BJ (cell line): ENCODE measurements around the gene HSPBP1. TPM values are rescaled to one million over a fixed set of nuclear protein-coding genes. Genes with fewer than 3 reads are reported as not detected.

Source experiments
- CTCF ChIA-PET: fragments of 350-600 bp; formaldehyde crosslinking; extraction: SDS; loops from one replicate; lab custom pipeline; 2021; ENCODE audit warnings: antibody characterized with exemption, inconsistent platforms; lab: Yijun Ruan, JAX
- POLR2A ChIA-PET: fragments of 300-600 bp; sonication (Branson Sonifier 250); formaldehyde crosslinking; extraction: SDS; loops from one replicate; lab custom pipeline; 2021; ENCODE audit warnings: antibody characterized with exemption; lab: Charles Lee
- DNase-seq: peaks from one replicate; pipeline ENCODE4 v3.0.0-alpha.2; 2011; ENCODE audit warnings: low read depth
- H3K27me3 ChIP-seq: 2 replicates; pipeline ENCODE4 v1.6.0; 2011; ENCODE audit warnings: low read length; ENCODE audit not compliant: control insufficient read depth, insufficient read depth
- H3K36me3 ChIP-seq: 2 replicates; pipeline ENCODE4 v1.5.1; 2011; ENCODE audit warnings: low read length; ENCODE audit not compliant: control insufficient read depth, insufficient read depth
- H3K4me3 ChIP-seq: 2 replicates; pipeline ENCODE4 v1.5.1; 2011; ENCODE audit warnings: low read depth, mild to moderate bottlenecking, control low read depth, low read length
- polyA plus RNA-seq: library from polyadenylated mRNA; depleted of rRNA; stranded (reverse); fragments of >200 nt; gene quantifications from 2 replicates; pipeline ENCODE4 v1.2.3, GENCODE V29; 2011
- TF ChIP-seq, protein P1 (sequence below): IDR thresholded peaks from 2 replicates; pipeline ENCODE4 v1.5.1; 2011; ENCODE audit warnings: low read depth, mild to moderate bottlenecking, control low read depth, inconsistent platforms, low read length, moderate library complexity; ENCODE audit not compliant: insufficient read depth

The HSPBP1 gene
- polyA plus RNA-seq, 1 experiment = 43.8 TPM

DNA sequence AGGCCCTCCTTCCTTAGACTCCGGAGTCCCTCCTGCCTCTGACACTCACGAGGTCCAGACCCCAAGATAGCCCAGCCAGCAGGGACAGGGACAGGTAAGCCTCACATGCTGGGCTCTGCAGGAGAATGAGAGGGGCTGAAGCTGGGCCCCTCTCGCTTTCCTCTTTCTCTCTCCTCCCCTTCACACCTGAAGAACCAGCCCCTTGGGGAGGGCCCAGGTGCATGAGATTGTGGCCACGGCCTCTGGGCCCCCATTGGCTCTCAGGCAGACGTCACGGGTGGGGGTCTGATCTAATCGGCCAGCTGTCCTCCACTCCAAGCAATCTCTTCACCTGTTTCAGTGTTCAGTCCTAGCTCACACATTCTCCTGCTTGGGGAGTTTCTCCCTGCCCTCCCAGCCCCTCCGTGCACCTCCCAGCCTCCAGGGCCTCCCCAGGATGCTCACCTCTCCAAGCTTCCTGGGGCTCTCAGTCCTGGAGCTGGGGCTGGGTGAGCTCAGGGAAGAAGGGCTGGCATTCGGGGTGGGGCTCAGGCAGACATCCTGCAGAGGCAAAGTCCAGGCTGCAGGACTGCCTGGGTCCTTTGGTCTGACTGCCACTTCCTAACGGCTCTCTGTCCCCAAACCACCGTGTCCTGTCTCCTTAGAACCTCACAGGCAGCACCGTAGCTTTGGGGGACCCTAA lies 42.4 kb upstream of the HSPBP1 start:
- ChIA-PET POLR2A (interaction anchor here (0.6 kb wide), 1 partner anchor 28 kb away, joined by 4 read pairs; no protein-coding TSS in a partner anchor), CTCF (interaction anchor here (1.1 to 2.2 kb wide), 5 partner anchors 10 to 60 kb away, joined by 3 to 12 read pairs (median 4); no protein-coding TSS in a partner anchor)
- no peaks in the 10 kb centered on the region for H3K27me3 ChIP-seq
- H3K36me3 ChIP-seq = no peaks in the 10 kb centered on the region
- no peak overlapping the region for H3K4me3 ChIP-seq
- no peak for DNase-seq
- TF ChIP-seq, protein P1, sequence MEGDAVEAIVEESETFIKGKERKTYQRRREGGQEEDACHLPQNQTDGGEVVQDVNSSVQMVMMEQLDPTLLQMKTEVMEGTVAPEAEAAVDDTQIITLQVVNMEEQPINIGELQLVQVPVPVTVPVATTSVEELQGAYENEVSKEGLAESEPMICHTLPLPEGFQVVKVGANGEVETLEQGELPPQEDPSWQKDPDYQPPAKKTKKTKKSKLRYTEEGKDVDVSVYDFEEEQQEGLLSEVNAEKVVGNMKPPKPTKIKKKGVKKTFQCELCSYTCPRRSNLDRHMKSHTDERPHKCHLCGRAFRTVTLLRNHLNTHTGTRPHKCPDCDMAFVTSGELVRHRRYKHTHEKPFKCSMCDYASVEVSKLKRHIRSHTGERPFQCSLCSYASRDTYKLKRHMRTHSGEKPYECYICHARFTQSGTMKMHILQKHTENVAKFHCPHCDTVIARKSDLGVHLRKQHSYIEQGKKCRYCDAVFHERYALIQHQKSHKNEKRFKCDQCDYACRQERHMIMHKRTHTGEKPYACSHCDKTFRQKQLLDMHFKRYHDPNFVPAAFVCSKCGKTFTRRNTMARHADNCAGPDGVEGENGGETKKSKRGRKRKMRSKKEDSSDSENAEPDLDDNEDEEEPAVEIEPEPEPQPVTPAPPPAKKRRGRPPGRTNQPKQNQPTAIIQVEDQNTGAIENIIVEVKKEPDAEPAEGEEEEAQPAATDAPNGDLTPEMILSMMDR = no peak

GRCh38 chr19:55321466-55322137 lies 41.7 kb upstream of the HSPBP1 start:
- Histone ChIP-seq H3K27me3 (no peaks in the 10 kb centered on the region), H3K36me3 (no peaks in the 10 kb centered on the region), H3K4me3 (no peak overlapping the region)
- ChIA-PET CTCF (interaction anchor here (1.4 to 2.2 kb wide), 2 partner anchors 15 to 20 kb away, joined by 3 to 12 read pairs; no protein-coding TSS in a partner anchor), POLR2A (no interaction called here)
- no peak for DNase-seq
- TF ChIP-seq, protein P1 = no peak

DNA sequence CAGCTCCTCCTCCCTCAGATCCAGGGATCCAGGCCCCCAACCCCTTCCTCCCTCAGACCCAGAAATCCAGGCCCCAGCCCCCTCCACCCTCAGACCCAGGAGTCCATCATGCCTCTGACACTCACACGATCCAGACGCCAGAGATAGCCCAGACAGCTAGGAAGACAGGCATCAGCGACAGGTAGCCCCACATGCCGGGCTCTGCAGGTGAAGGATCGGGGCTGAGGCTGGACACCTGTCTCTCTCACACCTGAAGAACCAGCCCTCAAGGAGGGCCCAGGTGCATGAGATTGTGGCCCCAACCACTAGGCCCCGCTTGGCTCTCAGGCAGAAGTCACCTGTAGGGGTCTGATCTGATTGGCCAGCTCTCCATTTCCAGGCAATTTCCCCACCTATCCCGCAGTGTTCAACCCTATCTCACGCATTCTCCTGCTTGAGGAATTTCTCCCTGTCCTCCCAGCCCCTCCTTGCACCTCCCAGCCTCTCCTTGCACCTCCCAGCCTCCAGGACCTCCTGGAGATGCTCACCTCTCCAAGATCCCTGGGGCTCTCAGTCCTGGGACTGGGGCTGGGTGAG lies 41.0 kb upstream of the HSPBP1 start:
- no peaks in the 10 kb centered on the region for H3K27me3 ChIP-seq
- CTCF ChIA-PET = interaction anchor here (0.7 to 1.4 kb wide), 3 partner anchors 14 to 20 kb away, joined by 3 read pairs; no protein-coding TSS in a partner anchor
- no peak overlapping the region for H3K4me3 ChIP-seq
- POLR2A ChIA-PET = no interaction called here
- no peaks in the 10 kb centered on the region for H3K36me3 ChIP-seq
- no peak for DNase-seq
- TF ChIP-seq, protein P1 = no peak

- Histone ChIP-seq H3K4me3 (no peak overlapping the region), H3K27me3 (no peaks in the 10 kb centered on the region), H3K36me3 (no peaks in the 10 kb centered on the region)
- CTCF ChIA-PET = interaction anchor here (0.8 to 1.0 kb wide), 2 partner anchors 20 to 28 kb away, joined by 3 to 4 read pairs; partner anchors contain the start of gene KMT5C
- no peak for DNase-seq
- TF ChIP-seq, protein P1 = no peak
- POLR2A ChIA-PET = no interaction called here
Observed at GRCh38 chr19:55319785-55320184, 39.9 kb upstream of the HSPBP1 start.

DNA sequence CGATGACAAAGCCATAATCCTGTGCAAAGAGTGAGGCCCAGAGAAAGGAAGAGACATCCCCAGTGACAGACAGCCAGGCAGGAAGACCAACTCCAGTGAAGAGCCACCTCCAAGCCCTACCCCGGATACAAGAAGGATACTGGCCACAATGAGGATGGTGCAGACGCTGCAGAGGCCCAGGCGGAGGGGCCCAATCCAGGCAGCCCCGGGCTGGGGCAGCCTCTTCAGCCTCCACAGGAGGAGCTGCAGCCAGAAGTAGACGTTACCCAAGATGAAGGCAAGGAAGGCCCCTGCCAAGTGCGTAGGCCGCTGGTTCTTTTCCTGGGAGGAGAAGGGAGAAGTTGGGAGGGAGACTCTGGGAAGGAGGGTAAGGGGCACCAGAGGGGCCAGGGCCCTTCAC lies 36.7 kb upstream of the HSPBP1 start:
- ChIA-PET CTCF (interaction anchor here (5.0 kb wide), 1 partner anchor 15 kb away, joined by 30 read pairs; no protein-coding TSS in a partner anchor), POLR2A (no interaction called here)
- no peak for DNase-seq
- Histone ChIP-seq H3K36me3 (no peaks in the 10 kb centered on the region), H3K4me3 (no peak overlapping the region), H3K27me3 (no peaks in the 10 kb centered on the region)
- TF ChIP-seq, protein P1 = no peak
